Left ventricle myocardium inferior (tissue), 1 donor: ENCODE results near the gene CD63. TPM values are rescaled to one million over a fixed set of nuclear protein-coding genes. Genes with fewer than 3 reads are reported as not detected.

Experiments used
- DNase-seq: peaks from one replicate; pipeline ENCODE4 v3.0.0-alpha.2; 2020
- H3K27ac ChIP-seq: fragments of 200-600 bp; replicated peaks from 2 replicates; pipeline ENCODE4 v1.8.0; 2021
- H3K27me3 ChIP-seq: fragments of 200-600 bp; 2 replicates; pipeline ENCODE4 v1.8.0; 2021; ENCODE audit warnings: low read depth
- H3K36me3 ChIP-seq: fragments of 200-600 bp; 2 replicates; pipeline ENCODE4 v1.8.0; 2021
- H3K4me1 ChIP-seq: fragments of 200-600 bp; 2 replicates; pipeline ENCODE4 v1.8.0; 2021
- H3K4me3 ChIP-seq: fragments of 200-600 bp; 2 replicates; pipeline ENCODE4 v1.8.0; 2021; ENCODE audit warnings: mild to moderate bottlenecking, moderate library complexity
- H3K9me3 ChIP-seq: fragments of 200-600 bp; replicated peaks from 2 replicates; pipeline ENCODE4 v1.8.0; 2021
- intact Hi-C: fragments of 100-400 bp; cut with micrococcal nuclease; formaldehyde crosslinking; loops from one replicate; pipeline ENCODE4 v1.11.0; 2022
- total RNA-seq: library from RNA; stranded (reverse); fragmentation: NEBNext Ultra II Directional; extraction: Animal tissue kit (Norgen Biotek cat#: 25700); gene quantifications from one replicate; pipeline ENCODE4 v1.2.1, GENCODE V29; 2021
- TF ChIP-seq, protein P1 (sequence below): fragments of 200-600 bp; IDR thresholded peaks from 2 replicates; pipeline ENCODE4 v1.8.0; 2021; ENCODE audit warnings: antibody characterized with exemption, mild to moderate bottlenecking, borderline replicate concordance
- donor health status: DM: no; HTN: yes; CAD: no; lungs with severe emphysema.

Gene CD63
- total RNA-seq, 1 donor from 2014 or later = 705 TPM

DNA sequence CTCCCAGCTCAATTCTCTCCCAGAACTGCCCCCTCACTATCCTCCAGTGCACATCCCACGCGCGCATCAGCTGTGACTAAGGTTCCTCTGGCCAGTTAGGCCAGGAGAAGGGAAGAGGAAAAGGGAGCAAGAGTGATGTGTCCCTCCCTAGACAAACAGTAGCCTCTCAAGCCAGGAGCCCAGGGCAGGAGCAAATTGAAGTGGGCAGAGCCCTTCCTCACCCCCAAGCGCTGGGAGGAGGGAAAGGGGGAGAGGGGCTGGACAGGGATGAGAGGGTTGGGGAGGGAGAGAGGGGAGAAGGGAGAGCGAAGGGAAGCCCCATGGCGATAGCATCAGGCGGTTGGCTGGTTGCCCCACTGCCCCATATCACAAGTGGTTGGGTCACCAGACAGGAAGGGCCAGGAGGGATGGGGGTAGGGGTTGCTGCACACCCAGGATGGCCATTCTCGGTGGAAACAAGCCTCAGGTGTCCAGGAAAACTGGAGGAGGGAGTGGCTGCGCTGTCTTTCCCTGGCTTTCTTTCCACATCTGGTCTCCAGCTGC lies 1.1 kb downstream of the CD63 start:
- no peaks in the 10 kb centered on the region for H3K9me3 ChIP-seq
- peaks cover 74% of the 10 kb centered on the region for H3K4me1 ChIP-seq
- no peaks in the 10 kb centered on the region for H3K27me3 ChIP-seq
- peak overlapping the region; percentile 91 for H3K4me3 ChIP-seq
- peaks cover 40% of the 10 kb centered on the region for H3K36me3 ChIP-seq
- TF ChIP-seq, protein P1, sequence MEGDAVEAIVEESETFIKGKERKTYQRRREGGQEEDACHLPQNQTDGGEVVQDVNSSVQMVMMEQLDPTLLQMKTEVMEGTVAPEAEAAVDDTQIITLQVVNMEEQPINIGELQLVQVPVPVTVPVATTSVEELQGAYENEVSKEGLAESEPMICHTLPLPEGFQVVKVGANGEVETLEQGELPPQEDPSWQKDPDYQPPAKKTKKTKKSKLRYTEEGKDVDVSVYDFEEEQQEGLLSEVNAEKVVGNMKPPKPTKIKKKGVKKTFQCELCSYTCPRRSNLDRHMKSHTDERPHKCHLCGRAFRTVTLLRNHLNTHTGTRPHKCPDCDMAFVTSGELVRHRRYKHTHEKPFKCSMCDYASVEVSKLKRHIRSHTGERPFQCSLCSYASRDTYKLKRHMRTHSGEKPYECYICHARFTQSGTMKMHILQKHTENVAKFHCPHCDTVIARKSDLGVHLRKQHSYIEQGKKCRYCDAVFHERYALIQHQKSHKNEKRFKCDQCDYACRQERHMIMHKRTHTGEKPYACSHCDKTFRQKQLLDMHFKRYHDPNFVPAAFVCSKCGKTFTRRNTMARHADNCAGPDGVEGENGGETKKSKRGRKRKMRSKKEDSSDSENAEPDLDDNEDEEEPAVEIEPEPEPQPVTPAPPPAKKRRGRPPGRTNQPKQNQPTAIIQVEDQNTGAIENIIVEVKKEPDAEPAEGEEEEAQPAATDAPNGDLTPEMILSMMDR = no peak
- H3K27ac ChIP-seq = peak overlapping the region; percentile 98
- DNase-seq = peak; percentile 63
- intact Hi-C loops = no loop called here

DNA sequence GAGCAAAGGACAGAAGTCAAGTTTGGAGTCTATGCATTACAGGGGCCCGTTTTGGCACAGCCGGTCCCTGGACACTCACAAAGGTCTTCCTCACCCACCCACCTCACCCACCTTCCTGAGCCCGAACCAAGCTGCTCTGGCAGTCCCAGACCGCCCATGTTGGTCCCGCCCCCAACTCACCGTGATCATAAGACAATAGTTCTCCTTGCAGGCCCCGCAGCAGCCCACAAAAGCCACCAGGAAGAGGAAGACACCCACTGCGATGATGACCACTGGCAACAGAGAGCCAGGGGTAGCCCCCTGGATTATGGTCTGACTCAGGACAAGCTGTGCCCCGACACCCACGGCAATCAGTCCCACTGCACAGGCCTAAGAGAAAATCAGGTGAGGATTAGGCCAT lies 1.8 kb downstream of the CD63 start:
- no peaks in the 10 kb centered on the region for H3K27me3 ChIP-seq
- H3K4me3 ChIP-seq = peak overlapping the region; percentile 91
- intact Hi-C loops = no loop called here
- TF ChIP-seq, protein P1 = no peak
- peaks cover 45% of the 10 kb centered on the region for H3K36me3 ChIP-seq
- DNase-seq = no peak
- H3K4me1 ChIP-seq = peaks cover 74% of the 10 kb centered on the region
- no peaks in the 10 kb centered on the region for H3K9me3 ChIP-seq
- H3K27ac ChIP-seq = peak overlapping the region; percentile 98

DNA sequence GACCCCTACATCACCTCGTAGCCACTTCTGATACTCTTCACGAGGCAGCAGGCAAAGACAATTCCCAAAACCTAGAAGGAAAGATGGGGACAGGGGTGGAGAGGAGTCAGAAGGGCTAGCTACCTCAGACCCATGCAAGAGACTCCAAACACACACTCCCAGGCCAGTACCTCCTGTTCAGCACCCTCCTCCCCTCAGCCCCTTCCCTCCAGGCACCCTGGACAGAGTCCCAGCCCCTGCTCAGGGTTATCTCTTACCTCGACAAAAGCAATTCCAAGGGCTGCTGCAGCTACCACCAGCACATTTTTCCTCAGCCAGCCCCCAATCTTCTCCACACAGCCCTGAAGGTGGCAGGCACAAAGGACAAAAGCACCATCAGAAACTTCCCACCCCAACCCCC lies 3.3 kb downstream of the CD63 start:
- H3K36me3 ChIP-seq = peaks cover 45% of the 10 kb centered on the region
- peaks cover 83% of the 10 kb centered on the region for H3K4me1 ChIP-seq

DNA sequence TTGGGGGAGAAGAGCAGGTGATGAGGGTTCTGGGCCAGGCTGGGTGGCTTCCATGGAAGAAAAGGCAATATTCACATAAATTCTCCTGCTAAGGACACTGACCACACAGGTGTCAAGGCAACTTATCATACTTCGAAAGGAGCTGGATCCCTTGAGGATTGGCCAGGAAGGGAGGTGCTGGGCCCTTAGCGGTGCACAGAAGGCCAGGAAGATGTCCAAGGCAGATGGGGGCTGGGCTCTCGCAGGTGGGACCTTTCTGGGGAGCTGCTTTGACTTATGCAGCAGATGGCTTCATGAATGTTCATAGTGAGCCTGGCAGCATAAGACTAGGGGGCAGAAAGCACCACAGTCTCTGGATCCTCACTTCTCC lies 3.9 kb downstream of the CD63 start:
- no peak for DNase-seq
- Histone ChIP-seq H3K27me3 (no peaks in the 10 kb centered on the region), H3K9me3 (no peaks in the 10 kb centered on the region), H3K27ac (peak overlapping the region; percentile 98), H3K36me3 (peaks cover 45% of the 10 kb centered on the region), H3K4me1 (peaks cover 83% of the 10 kb centered on the region), H3K4me3 (no peak overlapping the region)
- TF ChIP-seq, protein P1 = no peak
- intact Hi-C loops = no loop called here

More for the DNA sequence above, 3.3 kb downstream of the CD63 start:
- Histone ChIP-seq H3K27me3 (no peaks in the 10 kb centered on the region), H3K27ac (peak overlapping the region; percentile 98), H3K9me3 (no peaks in the 10 kb centered on the region), H3K4me3 (no peak overlapping the region)
- TF ChIP-seq, protein P1 = no peak
- intact Hi-C loops = no loop called here
- DNase-seq = no peak

DNA sequence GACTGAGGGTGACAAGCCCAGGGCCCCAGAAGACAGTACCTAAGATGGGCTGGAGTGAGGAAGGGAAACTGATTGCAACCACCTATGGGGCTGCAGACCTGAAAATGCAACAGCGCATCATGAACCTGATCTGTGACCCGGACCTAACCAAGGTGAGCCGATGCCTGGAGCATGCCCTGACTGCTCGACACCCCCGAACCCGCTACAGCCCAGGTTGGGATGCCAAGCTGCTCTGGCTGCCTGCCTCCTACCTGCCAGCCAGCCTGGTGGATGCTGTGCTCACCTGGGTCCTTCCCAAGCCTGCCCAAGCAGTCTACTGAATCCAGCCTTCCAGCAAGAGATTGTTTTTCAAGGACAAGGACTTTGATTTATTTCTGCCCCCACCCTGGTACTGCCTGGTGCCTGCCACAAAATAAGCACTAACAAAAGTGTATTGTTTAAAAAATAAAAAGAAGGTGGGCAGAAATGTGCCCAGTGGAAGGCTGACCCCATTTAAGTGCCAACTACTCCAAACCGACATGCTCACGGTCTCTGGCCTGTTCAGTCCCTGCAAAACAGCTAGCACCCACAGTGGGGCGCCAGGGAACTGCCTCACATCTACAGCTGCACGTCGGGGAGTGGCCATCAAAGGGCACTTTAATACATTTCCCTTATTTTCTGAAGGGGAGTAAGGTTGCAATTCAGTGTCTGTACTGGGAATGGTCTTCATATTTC lies 4.4 kb downstream of the CD63 start:
- no peaks in the 10 kb centered on the region for H3K27me3 ChIP-seq
- H3K36me3 ChIP-seq = peaks cover 45% of the 10 kb centered on the region
- no peaks in the 10 kb centered on the region for H3K9me3 ChIP-seq
- peak; percentile 74 for DNase-seq
- no peak overlapping the region for H3K4me3 ChIP-seq
- H3K4me1 ChIP-seq = peaks cover 85% of the 10 kb centered on the region
- H3K27ac ChIP-seq = peak overlapping the region; percentile 98
- TF ChIP-seq, protein P1 = peak; percentile 67
- intact Hi-C loops = no loop called here
